ENCODE results near the gene USPL1.

DNA sequence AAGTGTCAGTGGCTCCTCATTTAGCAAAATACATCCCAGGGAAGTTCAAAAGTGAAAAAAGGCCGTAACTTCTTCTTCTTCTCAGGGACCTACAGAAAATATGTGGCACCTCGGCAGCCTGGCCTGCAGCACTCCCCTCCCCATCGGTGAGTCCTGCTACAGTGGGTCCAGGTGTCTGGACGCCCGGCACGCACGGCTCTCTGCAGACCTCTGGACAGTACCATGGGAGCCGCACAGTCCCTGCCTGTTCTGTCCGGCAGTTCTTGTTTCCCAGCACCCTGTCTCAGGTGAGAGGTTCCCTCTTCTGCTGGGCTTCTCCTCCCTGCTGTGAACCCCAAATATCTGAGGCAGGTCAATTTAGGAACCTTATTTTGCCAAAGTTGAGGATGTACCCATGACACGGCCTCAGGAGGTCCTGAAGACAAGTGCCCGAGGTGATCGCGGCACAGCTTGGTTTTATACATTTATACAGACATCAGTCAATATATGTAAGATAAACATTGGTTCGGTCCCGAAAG is 80.8 kb downstream of the USPL1 start:
- TF ChIP-seq FOXJ3 (CRISPR knock-in tag; IDR thresholded peaks at IDR 0.05; ENCODE audit: borderline replicate concordance) (no peak), JUND (CRISPR knock-in tag; IDR thresholded peaks at IDR 0.05) (no peak), SIX4 (CRISPR knock-in tag; IDR thresholded peaks at IDR 0.05) (no peak), ZFP36 (IDR thresholded peaks at IDR 0.05; ENCODE audit: borderline replicate concordance, low read depth, low read length, partially characterized antibody) (no peak), POLR2A (IDR thresholded peaks at IDR 0.05; ENCODE audit: insufficient read depth in 1 of 2, low read depth in 2 of 2, low read length in 2 of 2) (no peak), FOXP1 (IDR thresholded peaks at IDR 0.05) (no peak), FOXP1 (CRISPR knock-in tag; IDR thresholded peaks at IDR 0.05) (no peak), HNRNPK (IDR thresholded peaks at IDR 0.05; ENCODE audit: low read depth, low read length, poor library complexity, severe bottlenecking) (no peak)
- TF ChIP-seq, protein P1, sequence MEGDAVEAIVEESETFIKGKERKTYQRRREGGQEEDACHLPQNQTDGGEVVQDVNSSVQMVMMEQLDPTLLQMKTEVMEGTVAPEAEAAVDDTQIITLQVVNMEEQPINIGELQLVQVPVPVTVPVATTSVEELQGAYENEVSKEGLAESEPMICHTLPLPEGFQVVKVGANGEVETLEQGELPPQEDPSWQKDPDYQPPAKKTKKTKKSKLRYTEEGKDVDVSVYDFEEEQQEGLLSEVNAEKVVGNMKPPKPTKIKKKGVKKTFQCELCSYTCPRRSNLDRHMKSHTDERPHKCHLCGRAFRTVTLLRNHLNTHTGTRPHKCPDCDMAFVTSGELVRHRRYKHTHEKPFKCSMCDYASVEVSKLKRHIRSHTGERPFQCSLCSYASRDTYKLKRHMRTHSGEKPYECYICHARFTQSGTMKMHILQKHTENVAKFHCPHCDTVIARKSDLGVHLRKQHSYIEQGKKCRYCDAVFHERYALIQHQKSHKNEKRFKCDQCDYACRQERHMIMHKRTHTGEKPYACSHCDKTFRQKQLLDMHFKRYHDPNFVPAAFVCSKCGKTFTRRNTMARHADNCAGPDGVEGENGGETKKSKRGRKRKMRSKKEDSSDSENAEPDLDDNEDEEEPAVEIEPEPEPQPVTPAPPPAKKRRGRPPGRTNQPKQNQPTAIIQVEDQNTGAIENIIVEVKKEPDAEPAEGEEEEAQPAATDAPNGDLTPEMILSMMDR (CRISPR knock-in tag; IDR thresholded peaks at IDR 0.05): no peak
- TF ChIP-seq, protein P2, sequence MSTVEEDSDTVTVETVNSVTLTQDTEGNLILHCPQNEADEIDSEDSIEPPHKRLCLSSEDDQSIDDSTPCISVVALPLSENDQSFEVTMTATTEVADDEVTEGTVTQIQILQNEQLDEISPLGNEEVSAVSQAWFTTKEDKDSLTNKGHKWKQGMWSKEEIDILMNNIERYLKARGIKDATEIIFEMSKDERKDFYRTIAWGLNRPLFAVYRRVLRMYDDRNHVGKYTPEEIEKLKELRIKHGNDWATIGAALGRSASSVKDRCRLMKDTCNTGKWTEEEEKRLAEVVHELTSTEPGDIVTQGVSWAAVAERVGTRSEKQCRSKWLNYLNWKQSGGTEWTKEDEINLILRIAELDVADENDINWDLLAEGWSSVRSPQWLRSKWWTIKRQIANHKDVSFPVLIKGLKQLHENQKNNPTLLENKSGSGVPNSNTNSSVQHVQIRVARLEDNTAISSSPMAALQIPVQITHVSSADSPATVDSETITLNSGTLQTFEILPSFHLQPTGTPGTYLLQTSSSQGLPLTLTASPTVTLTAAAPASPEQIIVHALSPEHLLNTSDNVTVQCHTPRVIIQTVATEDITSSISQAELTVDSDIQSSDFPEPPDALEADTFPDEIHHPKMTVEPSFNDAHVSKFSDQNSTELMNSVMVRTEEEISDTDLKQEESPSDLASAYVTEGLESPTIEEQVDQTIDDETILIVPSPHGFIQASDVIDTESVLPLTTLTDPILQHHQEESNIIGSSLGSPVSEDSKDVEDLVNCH (CRISPR knock-in tag; IDR thresholded peaks at IDR 0.05): no peak
- TF ChIP-seq, protein P3, sequence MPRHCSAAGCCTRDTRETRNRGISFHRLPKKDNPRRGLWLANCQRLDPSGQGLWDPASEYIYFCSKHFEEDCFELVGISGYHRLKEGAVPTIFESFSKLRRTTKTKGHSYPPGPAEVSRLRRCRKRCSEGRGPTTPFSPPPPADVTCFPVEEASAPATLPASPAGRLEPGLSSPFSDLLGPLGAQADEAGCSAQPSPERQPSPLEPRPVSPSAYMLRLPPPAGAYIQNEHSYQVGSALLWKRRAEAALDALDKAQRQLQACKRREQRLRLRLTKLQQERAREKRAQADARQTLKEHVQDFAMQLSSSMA (CRISPR knock-in tag; IDR thresholded peaks at IDR 0.05): no peak
